ENCODE results near the gene TGFBR2. TPM values are rescaled to one million over a fixed set of nuclear protein-coding genes. Genes with fewer than 3 reads are reported as not detected.

Gene TGFBR2
- total RNA-seq, 2 donors from 2014 or later = 6.0 to 9.6 TPM

- no peak for DNase-seq
- H3K36me3 ChIP-seq (ENCODE audit: control insufficient read depth, insufficient read depth, low read length) = peaks cover 39% of the 10 kb centered on the region
- no peak overlapping the region for H3K27ac ChIP-seq (ENCODE audit: low read depth, low read length)
- no peak overlapping the region for H3K9ac ChIP-seq (ENCODE audit: extremely low read depth, low read length, poor library complexity, severe bottlenecking)
- H3K9me3 Mint-ChIP-seq = no peaks in the 10 kb centered on the region
- TF ChIP-seq CTCF (conservative IDR thresholded peaks at IDR 0.05) = no peak
- no peaks in the 10 kb centered on the region for H3K27me3 Mint-ChIP-seq (ENCODE audit: insufficient read depth)
- no peak overlapping the region for H3K27ac Mint-ChIP-seq
- no peaks in the 10 kb centered on the region for H3K27me3 ChIP-seq (ENCODE audit: control insufficient read depth, insufficient read depth, low read length, poor library complexity, severe bottlenecking)
- H3K36me3 Mint-ChIP-seq (ENCODE audit: low read depth) = peaks cover 44% of the 10 kb centered on the region
- 94% methylated on average over 2 of the region's 2 CpGs; no CpG with 5 or more reads in 1 of the 2 experiments for WGBS, 2 experiments (ENCODE audit: insufficient coverage in 1 of 2, insufficient read length in 1 of 2)
- H3K9me3 ChIP-seq (ENCODE audit: control insufficient read depth, low read length) = no peaks in the 10 kb centered on the region
- H3K4me1 Mint-ChIP-seq = peaks cover 23% of the 10 kb centered on the region
- no peak overlapping the region for H3K4me3 ChIP-seq (ENCODE audit: low read length)
- no peaks in the 10 kb centered on the region for H3K4me1 ChIP-seq (ENCODE audit: control insufficient read depth, insufficient read depth, low read length)
- H3K4me3 Mint-ChIP-seq = no peak overlapping the region
Measured at GRCh38 chr3:30644615-30645014, 38.2 kb downstream of the TGFBR2 start.

- Mint-ChIP-seq H3K36me3 (ENCODE audit: low read depth) (peaks cover 47% of the 10 kb centered on the region), H3K27me3 (ENCODE audit: insufficient read depth) (no peaks in the 10 kb centered on the region), H3K27ac (no peak overlapping the region), H3K9me3 (no peaks in the 10 kb centered on the region), H3K4me1 (peaks cover 23% of the 10 kb centered on the region), H3K4me3 (no peak overlapping the region)
- H3K4me3 ChIP-seq (ENCODE audit: low read length) = no peak overlapping the region
- no peak for DNase-seq
- no peaks in the 10 kb centered on the region for H3K27me3 ChIP-seq (ENCODE audit: control insufficient read depth, insufficient read depth, low read length, poor library complexity, severe bottlenecking)
- WGBS, 2 experiments (ENCODE audit: insufficient coverage in 1 of 2, insufficient read length in 1 of 2) = 94% methylated on average over 2 of the region's 4 CpGs; no CpG with 5 or more reads in 1 of the 2 experiments
- H3K4me1 ChIP-seq (ENCODE audit: control insufficient read depth, insufficient read depth, low read length) = no peaks in the 10 kb centered on the region
- no peaks in the 10 kb centered on the region for H3K9me3 ChIP-seq (ENCODE audit: control insufficient read depth, low read length)
- no peak overlapping the region for H3K27ac ChIP-seq (ENCODE audit: low read depth, low read length)
- no peak overlapping the region for H3K9ac ChIP-seq (ENCODE audit: extremely low read depth, low read length, poor library complexity, severe bottlenecking)
- peaks cover 43% of the 10 kb centered on the region for H3K36me3 ChIP-seq (ENCODE audit: control insufficient read depth, insufficient read depth, low read length)
- TF ChIP-seq CTCF (conservative IDR thresholded peaks at IDR 0.05) = no peak
Measured at GRCh38 chr3:30645077-30645476, 38.7 kb downstream of the TGFBR2 start.

DNA sequence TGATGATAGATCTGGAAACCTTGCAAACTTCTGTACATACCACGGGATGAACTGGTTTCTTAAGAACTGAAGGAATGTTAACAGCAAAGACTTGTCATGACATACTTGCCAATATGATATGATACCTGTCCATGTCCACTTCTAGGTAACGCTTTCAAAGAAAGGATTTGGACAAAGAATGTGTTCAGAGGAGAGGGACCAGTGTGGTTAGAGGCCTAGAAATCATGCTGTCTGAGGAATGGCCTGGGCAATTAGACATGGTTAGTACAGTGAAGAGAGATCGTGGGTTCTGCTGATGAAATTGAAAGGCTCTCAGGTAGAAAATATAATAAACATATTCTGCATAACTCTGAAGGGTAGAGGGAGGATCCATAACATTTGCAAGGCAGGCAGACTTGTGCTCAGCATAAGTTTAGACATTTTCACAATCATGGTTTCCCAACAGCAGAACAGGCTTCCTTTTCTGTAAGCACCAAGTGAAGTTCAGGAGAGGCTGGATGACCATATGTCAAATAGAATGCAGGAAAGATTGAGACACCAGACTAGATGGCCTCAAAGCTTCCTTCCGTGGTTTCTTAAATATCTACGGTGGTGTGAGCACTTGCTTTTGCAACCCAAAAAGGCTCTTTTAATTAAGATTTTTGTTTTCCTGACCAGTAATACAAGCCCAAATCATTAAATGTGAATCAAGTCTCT, 39.9 kb downstream of the TGFBR2 start:
- no peak overlapping the region for H3K4me3 ChIP-seq (ENCODE audit: low read length)
- DNase-seq = no peak
- H3K27ac ChIP-seq (ENCODE audit: low read depth, low read length) = no peak overlapping the region
- TF ChIP-seq CTCF (conservative IDR thresholded peaks at IDR 0.05) = no peak
- no peaks in the 10 kb centered on the region for H3K9me3 Mint-ChIP-seq
- H3K27me3 ChIP-seq (ENCODE audit: control insufficient read depth, insufficient read depth, low read length, poor library complexity, severe bottlenecking) = no peaks in the 10 kb centered on the region
- H3K36me3 ChIP-seq (ENCODE audit: control insufficient read depth, insufficient read depth, low read length) = peaks cover 55% of the 10 kb centered on the region
- peaks cover 60% of the 10 kb centered on the region for H3K36me3 Mint-ChIP-seq (ENCODE audit: low read depth)
- no peak overlapping the region for H3K4me3 Mint-ChIP-seq
- H3K27ac Mint-ChIP-seq = no peak overlapping the region
- H3K4me1 Mint-ChIP-seq = peaks cover 19% of the 10 kb centered on the region
- no peak overlapping the region for H3K9ac ChIP-seq (ENCODE audit: extremely low read depth, low read length, poor library complexity, severe bottlenecking)
- H3K4me1 ChIP-seq (ENCODE audit: control insufficient read depth, insufficient read depth, low read length) = no peaks in the 10 kb centered on the region
- WGBS, 2 experiments (ENCODE audit: insufficient coverage in 1 of 2, insufficient read length in 1 of 2) = 91 to 94% methylated on average over 4 to 5 of the region's 5 CpGs
- no peaks in the 10 kb centered on the region for H3K27me3 Mint-ChIP-seq (ENCODE audit: insufficient read depth)
- no peaks in the 10 kb centered on the region for H3K9me3 ChIP-seq (ENCODE audit: control insufficient read depth, low read length)

Measured in endodermal cell (in vitro differentiated cells).